A673 (cell line): ENCODE measurements around the gene FBXO17.

Experiments used
- CTCF ChIP-seq: fragments of 300-800, 200-600 bp; sonication (generic); conservative IDR thresholded peaks from 2 replicates; pipeline ENCODE4 v1.5.1; 2017; ENCODE audit warnings: low read depth, mild to moderate bottlenecking, antibody characterized with exemption, low read length, moderate library complexity, mixed read lengths
- EZH2 ChIP-seq: fragments of 200-600 bp; sonication (generic); IDR thresholded peaks from 2 replicates; pipeline ENCODE4 v1.6.1; 2017; ENCODE audit warnings: borderline replicate concordance, low read depth, mild to moderate bottlenecking, mixed read lengths, antibody characterized with exemption, low read length; ENCODE audit not compliant: poor library complexity, severe bottlenecking

GRCh38 chr19:38990949-38991697 lies 15.6 kb upstream of the FBXO17 start:
- TF ChIP-seq CTCF (no peak), EZH2 (no peak)
